ENCODE measurements around the gene AP4S1. TPM values are rescaled to one million over a fixed set of nuclear protein-coding genes. Genes with fewer than 3 reads are reported as not detected.

Gene AP4S1
- total and polyA plus RNA-seq, 3 donors from 2014 or later, result 18.9 to 41.8 (median 21.5) TPM

GRCh38 chr14:30991408-30991807 is 34.0 kb upstream of the AP4S1 start:
- TF ChIP-seq POLR2A (IDR thresholded peaks at IDR 0.05), result no peak
- no peak for TF ChIP-seq CTCF (IDR thresholded peaks at IDR 0.05)
- Histone ChIP-seq H3K4me3 (no peak overlapping the region), H3K36me3 (ENCODE audit: low read depth, missing control alignments) (no peaks in the 10 kb centered on the region), H3K27ac (no peak overlapping the region), H3K27me3 (no peaks in the 10 kb centered on the region), H3K4me1 (peaks cover 3% of the 10 kb centered on the region), H3K9me3 (no peaks in the 10 kb centered on the region)
- DNase-seq, result no peak
- intact Hi-C loops (cut with DNase I; ENCODE audit: low total_unique reads), result no loop called here
- 81 to 85% methylated on average over 2 of the region's 2 CpGs for WGBS, 2 donors

GRCh38 chr14:30993071-30993470 is 32.4 kb upstream of the AP4S1 start:
- Histone ChIP-seq H3K27me3 (no peaks in the 10 kb centered on the region), H3K9me3 (no peaks in the 10 kb centered on the region), H3K4me1 (peaks cover 3% of the 10 kb centered on the region), H3K4me3 (no peak overlapping the region), H3K27ac (no peak overlapping the region), H3K36me3 (ENCODE audit: low read depth, missing control alignments) (no peaks in the 10 kb centered on the region)
- intact Hi-C loops (cut with DNase I; ENCODE audit: low total_unique reads), result no loop called here
- DNase-seq, result no peak
- TF ChIP-seq POLR2A (IDR thresholded peaks at IDR 0.05), result no peak
- TF ChIP-seq CTCF (IDR thresholded peaks at IDR 0.05), result no peak

GRCh38 chr14:30994681-30995620 is 30.5 kb upstream of the AP4S1 start:
- H3K36me3 ChIP-seq (ENCODE audit: low read depth, missing control alignments), result no peaks in the 10 kb centered on the region
- H3K4me3 ChIP-seq, result no peak overlapping the region
- H3K27ac ChIP-seq, result no peak overlapping the region
- intact Hi-C loops (cut with DNase I; ENCODE audit: low total_unique reads), result no loop called here
- DNase-seq, result no peak
- peaks cover 3% of the 10 kb centered on the region for H3K4me1 ChIP-seq
- H3K9me3 ChIP-seq, result no peaks in the 10 kb centered on the region
- H3K27me3 ChIP-seq, result no peaks in the 10 kb centered on the region
- no peak for TF ChIP-seq POLR2A (IDR thresholded peaks at IDR 0.05)
- TF ChIP-seq CTCF (IDR thresholded peaks at IDR 0.05), result no peak
- 18 to 26% methylated on average over 4 of the region's 4 CpGs for WGBS, 2 donors

GRCh38 chr14:30995689-30996088 is 29.8 kb upstream of the AP4S1 start:
- intact Hi-C loops (cut with DNase I; ENCODE audit: low total_unique reads), result no loop called here
- Histone ChIP-seq H3K36me3 (ENCODE audit: low read depth, missing control alignments) (no peaks in the 10 kb centered on the region), H3K4me1 (peaks cover 3% of the 10 kb centered on the region)

More at GRCh38 chr14:30995689-30996088, 29.8 kb upstream of the AP4S1 start:
- Histone ChIP-seq H3K27me3 (no peaks in the 10 kb centered on the region), H3K9me3 (no peaks in the 10 kb centered on the region), H3K27ac (no peak overlapping the region), H3K4me3 (no peak overlapping the region)
- no peak for DNase-seq
- TF ChIP-seq POLR2A (IDR thresholded peaks at IDR 0.05) (no peak), CTCF (IDR thresholded peaks at IDR 0.05) (no peak)
- 73 to 76% methylated on average over 3 of the region's 3 CpGs for WGBS, 2 donors

Data from testis (tissue), 3 donors.